Measurements from ENCODE around the gene PAFAH1B1. TPM values are rescaled to one million over a fixed set of nuclear protein-coding genes. Genes with fewer than 3 reads are reported as not detected.

Gene PAFAH1B1
- total and polyA plus RNA-seq, 10 of the 15 experiments (the other 5 are each of a cell fraction or from before 2014, with no cell fraction given) = 28.9 to 107 (median 49.1) TPM

- TSS peak; percentile 35 for BruUV-seq (replicated peaks)
- H3K36me3 ChIP-seq (ENCODE audit: control insufficient read depth in 2 of 2, insufficient read depth in 2 of 2, low read length in 1 of 2) = peaks cover 7 to 9% of the 10 kb centered on the region in 2 experiments
- DNase-seq (ENCODE audit: low read depth, low spot score) (no peak), ATAC-seq (no peak), FAIRE-seq (no peak)
- H3K27ac ChIP-seq (ENCODE audit: control insufficient read depth, insufficient read depth) = no peak overlapping the region
- intact Hi-C loops (cut with micrococcal nuclease; ENCODE audit: unreplicated experiment) (no loop called here), in situ Hi-C loops (cut with MboI) (no loop called here)
- H3K79me2 ChIP-seq (ENCODE audit: control insufficient read depth, insufficient read depth, low read length) = peaks cover 88% of the 10 kb centered on the region
- ChIA-PET SMC1A (ENCODE audit: uncharacterized antibody, unreplicated experiment) (interaction anchor here (1.2 to 1.4 kb wide), 2 partner anchors 10 to 11 kb away, joined by 3 to 4 read pairs; no protein-coding TSS in a partner anchor), POLR2A (interaction anchor here (1.0 kb wide), 1 partner anchor 10 kb away, joined by 4 read pairs; no protein-coding TSS in a partner anchor), RAD21 (ENCODE audit: unreplicated experiment) (no interaction called here), CTCF (interaction anchor here (0.5 to 0.6 kb wide), 2 partner anchors 8 to 158 kb away, joined by 3 read pairs; no protein-coding TSS in a partner anchor)
- H3K4me2 ChIP-seq (ENCODE audit: control insufficient read depth, insufficient read depth) = no peak overlapping the region
- H4K20me1 ChIP-seq (ENCODE audit: control insufficient read depth, insufficient read depth) = peaks cover 2% of the 10 kb centered on the region; the same call in 1 of the 2 replicates
- WGBS (ENCODE audit: insufficient coverage, insufficient replicate concordance, low lambda C conversion rate, missing lambda C conversion rate) = 64% methylated on average over 7 of the region's 7 CpGs
- TF ChIP-seq DPF2 (IDR thresholded peaks at IDR 0.05) = no peak
- no peak for TF ChIP-seq CREB1 (IDR thresholded peaks at IDR 0.05; ENCODE audit: low read depth)
- TF ChIP-seq RELA (IDR thresholded peaks at IDR 0.05; ENCODE audit: borderline replicate concordance, partially characterized antibody) = no peak
- no peak for TF ChIP-seq ZNF622 (IDR thresholded peaks at IDR 0.05)
- TF ChIP-seq TAF1 (IDR thresholded peaks at IDR 0.05; ENCODE audit: borderline replicate concordance, low read depth, low read length) = no peak
- no peak for TF ChIP-seq ZNF384 (IDR thresholded peaks at IDR 0.05; ENCODE audit: borderline replicate concordance, low read depth, low read length)
- no peak for TF ChIP-seq RAD21 (IDR thresholded peaks at IDR 0.05; ENCODE audit: insufficient read depth, low read depth, low read length)
- TF ChIP-seq TARDBP (IDR thresholded peaks at IDR 0.05; ENCODE audit: borderline replicate concordance) = no peak
- no peak for TF ChIP-seq EZH2 (IDR thresholded peaks at IDR 0.05; ENCODE audit: borderline replicate concordance, control insufficient read depth, low read depth, low read length)
- no peak for TF ChIP-seq ATF3 (IDR thresholded peaks at IDR 0.05; ENCODE audit: borderline replicate concordance, extremely low read depth, low read depth, low read length)
- TF ChIP-seq SIN3A (IDR thresholded peaks at IDR 0.05; ENCODE audit: low read depth, low read length) = no peak
- TF ChIP-seq STAT3 (IDR thresholded peaks at IDR 0.05; ENCODE audit: low read depth, low read length) = no peak
- no peak for TF ChIP-seq E2F4 (IDR thresholded peaks at IDR 0.05; ENCODE audit: low read depth, low read length)
- TF ChIP-seq SIX5 (IDR thresholded peaks at IDR 0.05; ENCODE audit: low read depth, low read length, severe bottlenecking) = no peak
- TF ChIP-seq GATAD2B (conservative IDR thresholded peaks at IDR 0.05; ENCODE audit: low read depth) = no peak
- TF ChIP-seq MEF2A (IDR thresholded peaks at IDR 0.05; ENCODE audit: insufficient read depth, low read depth, low read length) = no peak
- TF ChIP-seq ZNF687 (IDR thresholded peaks at IDR 0.05) = no peak
- no peak for TF ChIP-seq NBN (IDR thresholded peaks at IDR 0.05)
- H3K4me3 ChIP-seq = no peak overlapping the region
- no peaks in the 10 kb centered on the region for H3K9me3 ChIP-seq (replicated peaks; ENCODE audit: control insufficient read depth, insufficient read depth, low read length)
- no peak overlapping the region for H2AFZ ChIP-seq (ENCODE audit: control insufficient read depth, low read depth, low read length)
- no peaks in the 10 kb centered on the region for H3K27me3 ChIP-seq (replicated peaks in 1 of 2; ENCODE audit: control insufficient read depth in 2 of 2, insufficient read depth in 2 of 2, low read length in 1 of 2)
- H3K9ac ChIP-seq (ENCODE audit: control insufficient read depth, insufficient read depth, low read length) = no peak overlapping the region
- H3K4me1 ChIP-seq (ENCODE audit: control insufficient read depth, insufficient read depth, low read length) = no peaks in the 10 kb centered on the region
Measured at GRCh38 chr17:2611627-2612026, 18.2 kb downstream of the PAFAH1B1 start.
